HL-60 (cell line): ENCODE results near the gene CSRP2.

Experiments used
- CTCF ChIP-seq: IDR thresholded peaks from one replicate; pipeline ENCODE4 v1.5.1; 2011; ENCODE audit warnings: low read length, control low read depth, inconsistent platforms; ENCODE audit not compliant: insufficient read depth
- POLR2AphosphoS5 ChIP-seq: IDR thresholded peaks from 2 replicates; pipeline ENCODE4 v1.6.1; 2012; ENCODE audit warnings: low read depth

GRCh38 chr12:76914102-76914859, 35.5 kb upstream of the CSRP2 start:
- TF ChIP-seq CTCF (no peak), POLR2AphosphoS5 (no peak)
